ENCODE measurements around the gene RSPH6A. TPM values are rescaled to one million over a fixed set of nuclear protein-coding genes. Genes with fewer than 3 reads are reported as not detected.

Gene RSPH6A
- total RNA-seq, 1 experiment from 2014 or later: 0.39 TPM

DNA sequence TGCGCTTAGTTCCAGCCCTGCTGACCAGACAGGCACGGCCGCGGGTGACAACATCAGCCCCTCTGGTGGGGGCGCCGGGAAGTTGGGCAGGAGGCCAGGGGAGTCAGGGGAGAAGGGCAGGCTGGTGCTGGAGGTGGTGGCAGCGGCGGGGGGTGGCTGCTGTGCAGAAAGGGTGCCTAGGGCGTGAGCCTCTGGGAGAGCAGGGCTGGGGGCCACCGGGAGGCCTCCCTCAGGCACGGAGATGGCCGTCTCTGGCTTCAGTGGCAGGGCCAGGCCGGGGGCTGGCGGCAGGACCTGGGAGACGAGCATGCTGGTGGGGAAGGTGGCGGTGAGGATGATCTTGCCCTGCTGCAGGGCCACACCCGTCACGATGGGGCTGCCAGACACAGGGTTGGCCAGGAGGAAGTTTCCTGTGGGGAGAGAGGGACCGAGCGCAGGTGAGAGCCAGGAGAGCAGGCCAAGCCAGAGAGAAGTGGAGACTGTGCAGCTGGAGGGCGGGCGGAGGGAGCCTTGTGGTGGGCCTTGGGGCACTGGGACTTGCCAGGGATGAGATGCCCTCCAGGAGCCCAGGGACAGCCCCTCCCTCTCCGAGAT lies 49.3 kb downstream of the RSPH6A start:
- Histone ChIP-seq H3K4me2 (no peak overlapping the region), H2AFZ (no peak overlapping the region), H3K36me3 (ENCODE audit: low read depth) (no peaks in the 10 kb centered on the region), H3K4me1 (replicated peaks; ENCODE audit: insufficient read depth) (peaks cover 15% of the 10 kb centered on the region), H4K20me1 (ENCODE audit: insufficient read depth) (no peaks in the 10 kb centered on the region), H3K9me3 (ENCODE audit: insufficient read depth, low read depth) (no peaks in the 10 kb centered on the region), H3K79me2 (ENCODE audit: low read depth) (no peaks in the 10 kb centered on the region), H3K27ac (no peak overlapping the region), H3K4me3 (no peak overlapping the region), H3F3A (ENCODE audit: insufficient read depth, low read depth) (peaks cover 33% of the 10 kb centered on the region; the same call in 1 of the 2 replicates), H3K27me3 (ENCODE audit: insufficient read depth, low read depth) (no peaks in the 10 kb centered on the region), H3K9me2 (ENCODE audit: insufficient read depth) (no peaks in the 10 kb centered on the region)
- intact Hi-C loops (cut with micrococcal nuclease; ENCODE audit: unreplicated experiment): loop anchor here (5.0 kb wide), 2 partner anchors 117 to 343 kb away; partner anchors contain the start of gene ERCC1
- no TSS peak for BruUV-seq (replicated peaks)
- no peak for TF ChIP-seq EZH2 (IDR thresholded peaks at IDR 0.05; ENCODE audit: low read depth)
- TF ChIP-seq, protein P1, sequence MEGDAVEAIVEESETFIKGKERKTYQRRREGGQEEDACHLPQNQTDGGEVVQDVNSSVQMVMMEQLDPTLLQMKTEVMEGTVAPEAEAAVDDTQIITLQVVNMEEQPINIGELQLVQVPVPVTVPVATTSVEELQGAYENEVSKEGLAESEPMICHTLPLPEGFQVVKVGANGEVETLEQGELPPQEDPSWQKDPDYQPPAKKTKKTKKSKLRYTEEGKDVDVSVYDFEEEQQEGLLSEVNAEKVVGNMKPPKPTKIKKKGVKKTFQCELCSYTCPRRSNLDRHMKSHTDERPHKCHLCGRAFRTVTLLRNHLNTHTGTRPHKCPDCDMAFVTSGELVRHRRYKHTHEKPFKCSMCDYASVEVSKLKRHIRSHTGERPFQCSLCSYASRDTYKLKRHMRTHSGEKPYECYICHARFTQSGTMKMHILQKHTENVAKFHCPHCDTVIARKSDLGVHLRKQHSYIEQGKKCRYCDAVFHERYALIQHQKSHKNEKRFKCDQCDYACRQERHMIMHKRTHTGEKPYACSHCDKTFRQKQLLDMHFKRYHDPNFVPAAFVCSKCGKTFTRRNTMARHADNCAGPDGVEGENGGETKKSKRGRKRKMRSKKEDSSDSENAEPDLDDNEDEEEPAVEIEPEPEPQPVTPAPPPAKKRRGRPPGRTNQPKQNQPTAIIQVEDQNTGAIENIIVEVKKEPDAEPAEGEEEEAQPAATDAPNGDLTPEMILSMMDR (conservative IDR thresholded peaks at IDR 0.05): no peak
- DNase-seq: no peak
- POLR2A ChIA-PET (ENCODE audit: unreplicated experiment): no interaction called here
- CTCF ChIA-PET: no interaction called here

DNA sequence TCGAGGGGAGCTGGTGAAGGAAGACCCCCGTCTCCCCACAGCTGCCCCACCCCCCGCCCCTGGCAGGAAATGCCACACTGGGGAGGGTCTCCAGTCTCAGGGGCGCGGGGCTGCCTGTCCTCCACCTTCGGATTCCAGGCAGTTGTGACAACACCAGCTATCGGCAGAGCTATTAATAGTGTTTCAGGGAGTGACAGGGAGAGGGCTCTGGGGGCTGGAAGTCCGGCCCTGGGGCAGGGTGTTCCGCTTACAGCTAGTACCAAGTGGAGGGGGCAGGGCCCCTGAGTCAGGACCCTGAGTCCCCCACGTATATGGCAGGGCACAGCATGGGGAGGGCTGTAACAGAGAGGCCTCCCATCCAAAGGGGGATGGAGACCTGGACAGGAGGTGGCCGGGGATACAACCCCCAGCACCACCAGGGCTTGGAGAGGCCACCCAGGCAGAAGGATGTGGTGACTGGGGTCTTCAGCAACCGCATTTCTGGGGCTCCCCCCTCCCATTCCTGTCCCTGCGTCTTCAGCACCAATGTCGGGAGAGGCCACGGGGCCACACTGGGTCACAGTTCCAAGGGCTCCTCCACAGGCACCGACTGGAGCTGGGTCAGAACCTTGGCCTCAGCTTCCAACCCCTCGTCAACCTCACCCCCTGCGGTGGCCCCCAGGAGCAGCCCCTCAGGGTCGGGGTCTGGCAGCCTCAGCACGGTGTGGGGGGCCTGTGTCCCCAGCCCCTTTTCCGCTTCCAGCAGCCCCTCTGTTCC lies 50.0 kb downstream of the RSPH6A start:
- CTCF ChIA-PET: no interaction called here

DNA sequence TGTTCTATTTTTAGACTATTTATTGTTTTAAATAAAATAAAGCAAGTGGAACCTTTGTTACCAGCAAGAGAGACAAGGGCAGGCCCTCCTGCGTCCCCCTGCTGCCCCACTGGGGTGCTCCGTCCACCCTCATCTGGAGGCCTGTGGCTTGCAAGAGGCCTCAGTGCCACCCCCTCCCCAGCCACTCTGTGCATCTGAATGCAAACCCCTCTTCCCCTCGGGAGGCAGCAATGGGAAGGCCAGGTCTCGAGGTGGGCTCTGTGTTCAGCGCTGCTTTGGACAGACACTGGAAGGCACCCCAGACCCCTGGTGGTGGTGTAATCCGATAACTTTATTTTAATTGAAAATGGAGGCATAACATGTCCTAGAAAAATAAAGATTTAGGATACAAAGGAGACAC lies 50.6 kb downstream of the RSPH6A start:
- TF ChIP-seq EZH2 (IDR thresholded peaks at IDR 0.05; ENCODE audit: low read depth): no peak
- TF ChIP-seq, protein P1 (conservative IDR thresholded peaks at IDR 0.05): no peak
- no peak overlapping the region for H3K4me3 ChIP-seq
- DNase-seq: no peak
- POLR2A ChIA-PET (ENCODE audit: unreplicated experiment): interaction anchor here (0.6 to 0.7 kb wide), 3 partner anchors 72 to 884 kb away, joined by 3 to 8 read pairs (median 3); partner anchors contain the start of gene QPCTL
- no peaks in the 10 kb centered on the region for H3K9me3 ChIP-seq (ENCODE audit: insufficient read depth, low read depth)
- H3K36me3 ChIP-seq (ENCODE audit: low read depth): no peaks in the 10 kb centered on the region
- H3K79me2 ChIP-seq (ENCODE audit: low read depth): no peaks in the 10 kb centered on the region
- no peaks in the 10 kb centered on the region for H3K9me2 ChIP-seq (ENCODE audit: insufficient read depth)
- no peak overlapping the region for H2AFZ ChIP-seq
- no peak overlapping the region for H3K27ac ChIP-seq
- peaks cover 10% of the 10 kb centered on the region for H3K4me1 ChIP-seq (replicated peaks; ENCODE audit: insufficient read depth)
- CTCF ChIA-PET: no interaction called here
- H3K4me2 ChIP-seq: no peak overlapping the region
- H4K20me1 ChIP-seq (ENCODE audit: insufficient read depth): no peaks in the 10 kb centered on the region
- intact Hi-C loops (cut with micrococcal nuclease; ENCODE audit: unreplicated experiment): no loop called here
- BruUV-seq (replicated peaks): no TSS peak
- H3K27me3 ChIP-seq (ENCODE audit: insufficient read depth, low read depth): no peaks in the 10 kb centered on the region
- H3F3A ChIP-seq (ENCODE audit: insufficient read depth, low read depth): peaks cover 20% of the 10 kb centered on the region; the same call in 1 of the 2 replicates

More for the DNA sequence above, 50.0 kb downstream of the RSPH6A start:
- Histone ChIP-seq H3K9me3 (ENCODE audit: insufficient read depth, low read depth) (no peaks in the 10 kb centered on the region), H3K27ac (no peak overlapping the region), H3K4me2 (no peak overlapping the region), H3K4me1 (replicated peaks; ENCODE audit: insufficient read depth) (peaks cover 10% of the 10 kb centered on the region), H2AFZ (no peak overlapping the region), H3F3A (ENCODE audit: insufficient read depth, low read depth) (peaks cover 26% of the 10 kb centered on the region; the same call in 1 of the 2 replicates), H4K20me1 (ENCODE audit: insufficient read depth) (no peaks in the 10 kb centered on the region), H3K36me3 (ENCODE audit: low read depth) (no peaks in the 10 kb centered on the region), H3K4me3 (no peak overlapping the region), H3K9me2 (ENCODE audit: insufficient read depth) (no peaks in the 10 kb centered on the region), H3K27me3 (ENCODE audit: insufficient read depth, low read depth) (no peaks in the 10 kb centered on the region), H3K79me2 (ENCODE audit: low read depth) (no peaks in the 10 kb centered on the region)
- DNase-seq: no peak
- POLR2A ChIA-PET (ENCODE audit: unreplicated experiment): interaction anchor here (0.6 to 0.7 kb wide), 3 partner anchors 73 to 883 kb away, joined by 3 to 8 read pairs (median 3); partner anchors contain the start of gene QPCTL
- intact Hi-C loops (cut with micrococcal nuclease; ENCODE audit: unreplicated experiment): loop anchor here (5.0 kb wide), 2 partner anchors 117 to 343 kb away; partner anchors contain the start of gene ERCC1
- TF ChIP-seq, protein P1 (conservative IDR thresholded peaks at IDR 0.05): no peak
- no peak for TF ChIP-seq EZH2 (IDR thresholded peaks at IDR 0.05; ENCODE audit: low read depth)
- no TSS peak for BruUV-seq (replicated peaks)

All from PC-9 (cell line).